CD4-positive, alpha-beta T cell treated with Interleukin-6 for 4 hours (primary cell): ENCODE measurements around the gene NAALAD2.
"Not testable (repeated sequence)": the region's sequence is repeated elsewhere in the genome, so short reads cannot be mapped to it uniquely, and the experiment has no call there.

Experiments used
- DNase-seq: peaks from one replicate; pipeline ENCODE4 v3.0.0-alpha.2; 2020; ENCODE audit warnings: mixed read lengths

Gene NAALAD2

DNA sequence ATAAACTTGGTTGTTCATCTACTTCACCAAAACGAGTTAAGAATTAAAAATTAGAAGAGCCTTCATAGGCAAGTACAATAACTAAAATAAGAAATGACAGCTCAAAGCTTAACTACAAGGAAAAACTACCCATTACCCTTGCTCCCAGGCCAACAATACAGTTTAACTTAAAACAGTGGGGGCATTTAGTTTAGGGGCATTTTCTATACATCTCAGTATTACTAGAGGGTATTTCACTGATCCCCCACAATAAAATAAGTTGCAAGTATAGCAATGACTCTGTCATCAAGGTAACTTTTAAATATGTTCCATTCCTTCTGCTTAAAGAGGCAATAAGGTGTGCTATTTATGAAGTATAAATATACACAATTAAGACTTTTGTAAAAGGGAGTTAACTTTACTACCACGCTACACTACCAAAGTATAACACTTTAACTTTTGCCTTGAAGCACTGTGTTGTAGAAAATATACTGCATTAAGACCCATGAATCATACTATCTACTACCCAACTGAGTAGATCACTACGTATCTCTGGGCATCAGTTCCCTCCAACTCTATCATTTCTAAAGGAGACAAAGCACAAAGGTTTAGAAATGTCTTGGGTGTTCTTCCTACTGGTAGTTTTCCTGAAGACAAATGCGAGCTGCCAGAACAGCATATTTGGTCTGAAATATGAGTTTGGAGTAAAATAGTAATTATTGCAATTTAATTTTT lies 58.6 kb downstream of the NAALAD2 start:
- no peak for DNase-seq

DNA sequence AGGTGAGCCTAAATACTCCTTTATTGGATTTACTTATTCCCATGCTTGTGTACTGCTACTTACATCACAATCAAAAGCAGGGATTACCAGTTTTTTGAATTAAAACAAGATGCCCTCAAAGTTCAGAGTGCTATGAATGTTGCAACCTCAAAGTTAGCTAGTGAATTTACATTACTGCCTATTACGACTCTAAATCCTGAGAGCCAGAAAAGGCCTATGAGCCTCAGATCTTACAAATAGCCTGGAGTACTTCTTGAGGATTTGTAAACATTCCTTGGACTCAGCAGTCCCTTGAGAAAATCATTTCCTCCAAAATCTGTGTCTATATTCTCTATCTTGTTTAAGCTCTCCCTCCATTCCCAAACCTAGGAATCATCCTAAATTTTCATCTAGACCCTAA lies 62.9 kb downstream of the NAALAD2 start:
- DNase-seq: no peak

DNA sequence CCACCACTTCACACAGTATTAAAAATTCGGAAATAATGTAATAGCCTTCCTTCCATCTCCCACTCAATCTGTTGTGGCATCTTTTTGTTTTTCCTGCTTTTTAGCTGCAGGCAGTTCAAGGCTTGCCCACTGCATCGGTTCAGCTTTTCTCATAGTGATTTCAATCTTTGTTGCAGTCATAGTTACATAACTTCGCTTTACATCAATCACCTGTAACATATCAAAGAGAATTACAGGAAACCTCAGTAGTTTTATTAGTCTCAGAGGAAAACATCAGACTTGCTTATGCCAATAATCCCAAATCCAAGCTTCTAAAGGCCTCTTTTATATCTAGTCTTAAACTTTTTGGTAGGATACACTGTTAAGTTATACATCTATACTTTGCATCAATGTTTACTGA lies 67.9 kb downstream of the NAALAD2 start:
- no peak for DNase-seq

DNA sequence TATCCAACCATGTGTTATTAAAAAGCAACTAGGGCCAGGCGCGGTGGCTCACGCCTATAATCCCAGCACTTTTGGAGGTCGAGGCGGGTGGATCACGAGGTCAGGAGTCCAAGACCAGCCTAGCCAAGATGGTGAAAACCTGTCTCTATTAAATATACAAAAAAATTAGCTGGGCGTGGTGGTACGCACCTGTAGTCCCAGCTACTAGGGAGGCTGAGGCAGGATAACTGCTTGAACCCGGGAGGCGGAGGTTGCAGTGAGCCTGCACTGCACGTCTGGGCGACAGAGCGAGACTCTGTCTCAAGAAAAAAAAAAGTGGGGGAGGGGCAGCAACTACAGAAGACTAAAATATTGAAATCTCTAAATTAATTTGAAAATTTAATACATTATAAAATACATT lies 69.9 kb downstream of the NAALAD2 start:
- no peak for DNase-seq

DNA sequence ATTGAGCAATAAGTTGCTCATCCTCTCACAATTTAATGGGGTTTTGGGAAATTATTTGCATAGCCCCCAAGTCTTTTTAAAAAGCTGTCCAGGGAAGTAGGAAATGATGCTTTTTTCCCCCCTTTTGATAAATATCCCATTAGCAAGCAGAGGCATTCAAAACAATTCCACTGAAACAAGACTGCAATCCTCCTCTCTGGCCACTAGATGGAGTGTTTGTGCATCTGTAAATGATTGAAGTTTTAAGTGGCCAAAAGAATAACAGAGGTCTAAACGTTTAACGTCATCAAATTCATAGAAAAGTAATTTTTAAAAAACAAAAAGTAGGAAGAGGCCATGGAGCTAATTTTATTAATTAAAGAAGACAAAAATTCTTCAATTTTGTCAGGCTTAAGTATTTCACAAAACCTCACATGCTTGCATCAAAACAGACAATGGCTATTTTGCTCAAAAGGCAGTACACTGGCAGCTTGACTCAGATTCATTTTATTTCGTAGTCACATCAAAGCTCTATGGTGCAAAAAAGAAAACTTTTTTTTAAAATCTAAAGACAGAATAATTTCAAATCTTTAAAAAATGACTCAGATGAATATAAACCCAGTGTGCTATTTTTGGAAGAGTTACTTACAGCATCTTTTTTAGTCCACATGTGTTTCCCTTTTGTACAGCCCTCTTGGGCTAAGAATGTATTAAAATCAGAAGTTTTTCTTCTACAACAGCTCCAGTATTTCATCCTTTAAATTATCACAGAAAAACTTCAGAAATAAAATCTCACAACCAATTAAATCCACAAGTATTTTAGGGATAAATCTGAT lies 70.6 kb downstream of the NAALAD2 start:
- DNase-seq: peak; percentile 15

DNA sequence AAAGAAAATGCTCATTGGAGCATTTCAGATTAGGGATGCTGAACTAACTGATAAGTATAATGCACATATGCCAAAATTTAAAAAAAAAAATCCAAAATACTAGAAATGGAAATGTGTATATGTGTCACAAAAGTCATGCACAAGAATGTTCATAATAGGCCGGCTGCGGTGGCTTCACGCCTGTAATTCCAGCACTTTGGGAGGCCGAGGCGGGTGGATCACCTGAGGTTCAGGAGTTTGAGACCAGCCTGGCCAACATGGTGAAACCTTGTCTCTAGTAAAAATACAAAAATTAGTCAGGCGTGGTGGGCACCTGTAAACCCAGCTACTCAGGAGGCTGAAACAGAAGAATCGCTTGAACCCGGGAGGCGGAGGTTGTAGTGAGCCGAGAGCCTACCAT lies 73.5 kb downstream of the NAALAD2 start:
- not testable (repeated sequence) for DNase-seq

DNA sequence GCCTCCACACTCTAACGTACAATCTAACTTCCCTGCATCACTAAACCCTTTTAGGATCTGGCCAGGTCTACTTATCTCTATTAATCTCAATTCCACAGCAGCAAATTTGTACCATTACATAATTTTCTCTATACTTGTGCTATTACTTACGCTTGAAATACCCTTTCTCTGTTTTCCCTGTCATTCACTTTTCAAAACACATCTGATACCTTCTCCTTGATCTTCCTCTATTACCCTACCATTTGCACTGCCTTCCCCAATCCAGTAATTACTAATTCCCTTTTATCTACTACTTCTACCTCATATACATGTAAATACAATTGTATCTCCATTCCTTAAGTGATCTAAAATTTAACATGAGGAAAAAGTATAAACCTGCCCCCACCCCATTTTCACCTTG lies 74.4 kb downstream of the NAALAD2 start:
- DNase-seq: no peak

- no peak for DNase-seq
Measured at GRCh38 chr11:90213322-90213721, 78.9 kb downstream of the NAALAD2 start.

- DNase-seq: no peak
Measured at GRCh38 chr11:90216611-90217010, 82.1 kb downstream of the NAALAD2 start.

- no peak for DNase-seq
Measured at GRCh38 chr11:90218606-90219005, 84.1 kb downstream of the NAALAD2 start.

DNA sequence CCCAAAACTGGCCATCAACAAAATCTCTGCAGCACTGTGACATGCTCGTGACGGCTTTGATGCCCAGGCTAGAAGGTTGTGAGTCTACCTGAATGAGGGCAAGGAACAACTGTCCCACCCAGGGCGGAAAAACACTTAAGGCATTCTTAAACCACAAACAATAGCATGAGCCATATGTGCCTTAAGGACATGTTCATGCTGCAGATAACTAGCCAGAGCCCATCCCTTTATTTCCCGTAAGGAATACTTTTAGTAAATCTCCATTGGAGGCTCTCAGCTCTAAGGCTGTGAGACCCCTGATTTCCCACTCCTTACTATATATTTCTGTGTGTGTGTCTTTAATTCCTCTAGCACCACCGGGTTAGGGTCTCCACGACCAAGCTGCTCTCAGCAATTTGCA lies 85.0 kb downstream of the NAALAD2 start:
- DNase-seq: no peak

DNA sequence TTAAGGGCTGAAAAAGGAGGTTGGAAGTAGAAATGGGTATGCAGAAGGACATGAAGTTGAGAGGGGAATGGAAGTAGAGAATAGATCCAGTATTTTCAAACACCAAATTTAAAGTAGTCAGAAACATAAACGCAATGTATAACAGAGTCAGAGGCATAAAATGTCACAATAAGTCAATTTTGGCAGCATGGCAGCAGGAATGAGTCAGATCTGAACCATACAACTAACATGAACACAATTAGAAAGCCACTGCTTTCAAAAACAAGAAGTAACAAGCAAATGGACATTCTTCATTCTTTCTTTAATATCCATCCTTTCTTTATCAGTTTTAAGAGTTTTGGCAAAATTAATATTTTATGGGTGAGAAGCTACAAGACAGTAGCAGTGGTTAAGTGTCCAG lies 85.9 kb downstream of the NAALAD2 start:
- DNase-seq: no peak

DNA sequence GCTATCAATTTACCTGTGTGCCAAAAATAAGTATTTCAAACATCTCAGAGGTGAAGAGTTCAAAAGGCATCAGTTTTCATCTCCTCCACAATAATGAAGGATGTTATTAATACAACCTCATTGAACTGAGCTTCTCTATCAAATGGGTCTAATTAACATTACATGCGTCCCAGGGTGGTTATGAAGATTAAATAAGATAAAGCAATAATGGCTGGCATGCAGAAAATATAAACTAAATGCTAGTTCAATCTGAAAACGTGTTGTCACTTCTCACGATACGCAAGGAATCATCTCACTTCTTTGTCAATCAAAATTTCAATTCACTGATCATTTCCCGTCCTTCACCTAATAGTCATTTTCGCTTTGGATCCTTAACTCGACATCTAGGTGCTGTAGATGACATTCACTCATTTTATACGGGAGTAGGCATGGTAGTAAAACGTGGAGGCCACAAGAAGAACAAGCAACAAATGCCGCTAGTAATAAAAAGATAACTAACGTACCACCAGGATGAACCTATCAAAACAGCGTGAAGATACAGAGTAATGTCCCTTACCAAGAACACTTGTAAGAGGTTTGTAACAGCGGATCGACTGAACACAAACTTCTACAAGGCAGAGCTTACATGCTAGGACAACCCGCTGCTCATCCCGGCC lies 87.5 kb downstream of the NAALAD2 start:
- DNase-seq: no peak

- DNase-seq: peak; percentile 92
Measured at GRCh38 chr11:90222459-90223247, 88.2 kb downstream of the NAALAD2 start, which contains the start of gene CHORDC1. CHORDC1 (minus strand) TSS chr11:90223049; CDS start chr11:90222954, 95 bp downstream.

DNA sequence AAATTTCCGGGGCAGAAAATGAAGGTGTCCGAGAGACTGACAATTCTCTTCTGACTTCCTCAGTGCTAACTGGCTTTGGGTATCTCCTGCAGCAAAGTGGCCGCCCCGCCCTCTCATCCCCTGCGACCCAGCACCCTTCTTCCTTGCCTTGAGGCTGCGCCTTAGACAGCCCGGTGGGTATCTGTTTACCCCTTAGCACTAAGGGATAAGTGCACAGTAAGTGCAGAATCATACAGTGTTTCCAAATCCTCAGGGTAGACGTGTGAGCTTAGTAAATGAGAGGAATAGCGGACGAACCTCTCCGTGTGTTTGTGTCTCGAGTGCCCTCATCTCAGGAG lies 88.8 kb downstream of the NAALAD2 start:
- DNase-seq: no peak

DNA sequence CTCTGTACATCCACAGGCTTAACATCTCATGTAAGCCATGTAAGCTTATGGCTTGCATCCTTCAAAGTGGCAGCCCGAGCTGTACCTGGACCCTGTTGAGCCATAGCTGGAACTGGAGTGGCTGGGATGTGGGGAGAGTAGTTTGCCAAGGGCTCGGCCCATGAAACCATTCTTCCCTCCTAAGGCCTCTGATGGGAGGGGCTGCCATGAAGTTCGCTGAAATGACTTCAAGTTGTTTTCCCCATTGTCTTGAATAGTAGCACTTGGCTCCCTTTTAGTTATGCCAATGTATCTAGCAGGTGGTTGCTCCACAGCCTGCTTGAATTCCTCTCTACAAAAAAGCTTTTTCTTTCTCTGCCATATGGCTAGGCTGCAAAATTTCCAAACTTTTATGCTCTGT lies 93.6 kb downstream of the NAALAD2 start:
- no peak for DNase-seq

DNA sequence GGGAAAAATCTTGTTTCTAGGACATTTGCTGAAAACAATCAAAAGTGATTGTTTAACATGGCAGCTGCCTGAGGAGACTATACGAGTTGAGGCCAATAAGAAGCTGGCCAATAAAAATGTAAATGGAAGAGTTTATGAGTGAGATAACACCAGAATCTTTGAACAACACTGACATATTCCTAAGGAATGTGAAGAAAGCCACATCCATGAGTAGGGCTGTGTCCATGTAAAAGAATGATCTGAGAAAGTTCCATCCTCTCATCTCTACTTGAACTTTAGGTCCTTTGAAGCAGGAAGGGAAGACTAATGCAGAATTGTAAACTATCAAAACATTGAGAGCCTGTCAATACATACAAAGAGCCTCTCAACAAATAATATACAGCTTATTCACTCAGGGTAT lies 95.3 kb downstream of the NAALAD2 start:
- DNase-seq: no peak

DNA sequence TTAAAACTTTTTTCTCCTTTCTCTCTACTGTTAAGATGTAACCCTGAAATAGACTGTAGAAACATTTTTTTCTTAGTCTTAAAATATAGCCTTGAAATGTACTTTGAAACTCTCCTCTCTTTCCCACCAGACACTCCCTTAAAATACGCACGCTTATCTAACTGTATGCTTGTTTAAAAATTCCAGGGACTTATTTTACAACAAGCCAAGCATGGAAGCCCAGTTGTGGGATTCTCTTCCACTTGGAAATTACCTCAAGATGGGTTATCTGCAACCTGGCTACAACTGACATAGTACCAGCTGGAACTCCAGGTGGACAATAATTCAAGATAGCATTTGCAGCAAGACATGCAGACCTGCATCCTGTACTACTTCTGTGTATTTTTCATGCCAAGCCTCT lies 100.5 kb downstream of the NAALAD2 start:
- no peak for DNase-seq

DNA sequence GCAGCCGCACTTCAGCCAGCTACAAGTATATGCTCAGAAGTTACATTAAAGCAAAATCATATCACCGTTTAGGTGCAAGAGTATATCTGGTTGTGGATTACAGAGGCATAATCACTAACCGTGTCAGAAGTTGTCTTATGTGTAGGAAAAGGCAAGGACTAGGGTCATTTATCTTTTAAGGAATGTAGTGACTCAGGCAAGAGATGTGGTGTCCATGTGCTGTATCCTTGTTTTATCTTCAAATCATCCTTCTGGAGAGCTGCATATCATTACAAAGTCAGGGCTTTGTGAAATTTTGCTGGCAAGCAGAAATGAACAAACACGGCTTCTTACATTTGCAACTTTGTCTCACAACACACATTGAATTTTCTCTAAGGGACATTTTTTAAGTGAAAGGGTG lies 101.1 kb downstream of the NAALAD2 start:
- no peak for DNase-seq

GRCh38 chr11:90237004-90237403 lies 102.5 kb downstream of the NAALAD2 start:
- DNase-seq: no peak

DNA sequence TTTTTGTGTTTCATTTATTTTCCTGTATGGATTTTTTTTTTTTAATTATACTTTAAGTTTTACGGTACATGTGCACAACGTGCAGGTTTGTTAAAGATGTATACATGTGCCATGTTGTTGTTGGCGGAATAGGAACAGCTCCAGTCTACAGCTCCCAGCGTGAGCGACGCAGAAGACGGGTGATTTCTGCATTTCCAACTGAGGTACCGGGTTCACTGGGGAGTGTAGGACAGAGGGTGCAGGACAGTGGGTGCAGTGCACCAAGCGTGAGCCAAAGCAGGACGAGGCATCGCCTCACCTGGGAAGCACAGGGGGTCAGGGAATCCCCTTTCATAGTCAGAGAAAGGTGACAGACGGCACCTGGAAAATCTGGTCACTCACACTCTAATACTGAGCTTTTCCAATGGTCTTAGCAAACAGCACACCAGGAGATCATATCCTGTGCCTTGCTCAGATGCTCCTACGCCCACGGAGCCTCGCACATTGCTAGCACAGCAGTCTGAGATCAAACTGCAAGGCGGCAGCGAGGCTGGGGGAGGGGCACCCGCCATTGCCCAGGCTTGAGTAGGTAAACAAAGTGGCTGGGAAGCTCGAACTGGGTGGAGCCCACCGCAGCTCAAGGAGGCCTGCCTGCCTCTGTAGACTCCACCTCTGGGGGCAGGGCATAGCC lies 105.6 kb downstream of the NAALAD2 start:
- DNase-seq: peak; percentile 4

- no peak for DNase-seq
Measured at GRCh38 chr11:90241414-90241813, 107.0 kb downstream of the NAALAD2 start.
